Spleen (tissue), 7 donors: ENCODE measurements around the gene ZNF311.

Experiments
- CTCF ChIP-seq, 11 experiments: fragments of 200-600 bp in 7 of 11; fragments of 450-650 bp in 4 of 11; sonication (generic) in 4 of 11; IDR thresholded peaks in 8 of 11; conservative IDR thresholded peaks in 3 of 11; 1 replicate in 7 of 11; 2 replicates in 4 of 11; pipeline versions ENCODE4 v1.4.0 to v1.8.0; 2016 to 2021; ENCODE audit warnings: antibody characterized with exemption in 11 of 11, inconsistent platforms in 4 of 11, mild to moderate bottlenecking in 1 of 11
- POLR2A ChIP-seq, 3 donors: fragments of 450-650 bp; IDR thresholded peaks; one replicate each; pipeline ENCODE4 v1.5.1; 2017; ENCODE audit warnings: antibody characterized with exemption in 3 of 3, mild to moderate bottlenecking in 1 of 3
- donor health status: DM: no; HTN: no; CAD: no; lungs with moderate emphysema.
- donor health status: DM: no; HTN: no; CAD: no.
- donor health status: DM: no; HTN: no; CAD: no.

- TF ChIP-seq POLR2A (IDR thresholded peaks at IDR 0.05) (no peak), CTCF (IDR thresholded peaks at IDR 0.05 in 8 of 11, conservative IDR thresholded peaks at IDR 0.05 in 3 of 11) (no peak)
Observed at GRCh38 chr6:28977341-28978132, 27.6 kb downstream of the ZNF311 start.
